Smooth muscle cell (in vitro differentiated cells): ENCODE data around the gene NOCT. TPM values are rescaled to one million over a fixed set of nuclear protein-coding genes. Genes with fewer than 3 reads are reported as not detected.
"Not testable (repeated sequence)": the region's sequence is repeated elsewhere in the genome, so short reads cannot be mapped to it uniquely, and the experiment has no call there.

Experiments
- DNase-seq: peaks from one replicate; lab custom pipeline; 2025; ENCODE audit not compliant: unreplicated experiment; lab: John Stamatoyannopoulos, UW
- H2AFZ ChIP-seq: fragments of 200-600 bp; sonication (generic); 2 replicates; pipeline ENCODE4 v1.6.0; 2016; ENCODE audit warnings: antibody characterized with exemption, low read depth, mild to moderate bottlenecking
- H3F3A ChIP-seq: fragments of 200-600 bp; sonication (generic); 2 replicates; pipeline ENCODE4 v1.6.0; 2017; ENCODE audit warnings: antibody characterized with exemption, low read depth
- H3K27ac ChIP-seq: fragments of 200-600 bp; sonication (generic); 2 replicates; pipeline ENCODE4 v1.5.1; 2016; ENCODE audit warnings: low read depth, mild to moderate bottlenecking
- H3K27me3 ChIP-seq: fragments of 200-600 bp; sonication (generic); 2 replicates; pipeline ENCODE4 v1.6.1; 2016; ENCODE audit warnings: low read depth, mild to moderate bottlenecking
- H3K36me3 ChIP-seq: fragments of 200-600 bp; sonication (generic); 2 replicates; pipeline ENCODE4 v1.5.1; 2016; ENCODE audit warnings: low read depth
- H3K4me1 ChIP-seq: fragments of 200-600 bp; sonication (generic); 2 replicates; pipeline ENCODE4 v1.5.1; 2016; ENCODE audit warnings: low read depth
- H3K4me2 ChIP-seq: fragments of 200-600 bp; sonication (generic); 2 replicates; pipeline ENCODE4 v1.6.0; 2016; ENCODE audit warnings: mild to moderate bottlenecking
- H3K4me3 ChIP-seq: fragments of 200-600 bp; sonication (generic); 2 replicates; pipeline ENCODE4 v1.5.1; 2016; ENCODE audit warnings: mild to moderate bottlenecking
- H3K79me2 ChIP-seq: fragments of 200-600 bp; sonication (generic); 2 replicates; pipeline ENCODE4 v1.6.0; 2016; ENCODE audit warnings: low read depth, mild to moderate bottlenecking
- H3K9ac ChIP-seq: fragments of 200-600 bp; sonication (generic); 2 replicates; pipeline ENCODE4 v1.6.0; 2016; ENCODE audit warnings: low read depth
- H3K9me3 ChIP-seq: fragments of 200-600 bp; sonication (generic); replicated peaks from 2 replicates; pipeline ENCODE4 v1.5.1; 2016; ENCODE audit warnings: low read depth
- H4K20me1 ChIP-seq: fragments of 200-600 bp; sonication (generic); 2 replicates; pipeline ENCODE4 v1.6.0; 2016; ENCODE audit warnings: low read depth
- CTCF ChIP-seq: fragments of 200-600 bp; sonication (generic); IDR thresholded peaks from 2 replicates; pipeline ENCODE4 v1.5.1; 2017; ENCODE audit warnings: borderline replicate concordance, mild to moderate bottlenecking, antibody characterized with exemption; ENCODE audit not compliant: insufficient read depth, poor library complexity, severe bottlenecking
- WGBS: methylation state at CpG from one replicate; pipeline ENCODE4 v1.1.7; 2016; ENCODE audit warnings: low lambda C conversion rate; 5-methylcytosine and 5-hydroxymethylcytosine counted together
- polyA plus RNA-seq: library from polyadenylated mRNA; unstranded; fragments of >200 nt; fragmentation: Nextera tagmentation; extraction: Ambion mirVana; gene quantifications from 2 replicates; pipeline ENCODE4 v1.2.1, GENCODE V29; 2016
- total RNA-seq: library from RNA; depleted of rRNA; stranded (reverse); fragments of >200 nt; gene quantifications from 2 replicates; pipeline ENCODE4 v1.2.3, GENCODE V29; 2014

Gene NOCT
- total and polyA plus RNA-seq, 2 experiments from 2014 or later = 6.7 to 33.4 TPM

GRCh38 chr4:139024686-139025085 lies 9.1 kb downstream of the NOCT start:
- no peak for DNase-seq
- H3F3A ChIP-seq = peaks cover 5% of the 10 kb centered on the region
- H3K4me3 ChIP-seq = no peak overlapping the region
- H3K4me2 ChIP-seq = no peak overlapping the region
- H3K79me2 ChIP-seq = peaks cover 97% of the 10 kb centered on the region
- peaks cover 97% of the 10 kb centered on the region for H4K20me1 ChIP-seq
- no peaks in the 10 kb centered on the region for H3K4me1 ChIP-seq
- peak overlapping the region; percentile 38 for H3K27ac ChIP-seq
- no peak overlapping the region for H2AFZ ChIP-seq
- no peak for TF ChIP-seq CTCF
- H3K27me3 ChIP-seq = no peaks in the 10 kb centered on the region
- no peaks in the 10 kb centered on the region for H3K9me3 ChIP-seq
- H3K36me3 ChIP-seq = no peaks in the 10 kb centered on the region
- no peak overlapping the region for H3K9ac ChIP-seq
- 90% methylated on average over 9 of the region's 9 CpGs for WGBS

- Histone ChIP-seq H4K20me1 (peaks cover 97% of the 10 kb centered on the region), H2AFZ (no peak overlapping the region), H3K36me3 (no peaks in the 10 kb centered on the region), H3K27ac (no peak overlapping the region), H3F3A (peaks cover 5% of the 10 kb centered on the region), H3K4me3 (no peak overlapping the region), H3K79me2 (peaks cover 97% of the 10 kb centered on the region), H3K4me1 (no peaks in the 10 kb centered on the region), H3K4me2 (no peak overlapping the region), H3K27me3 (no peaks in the 10 kb centered on the region), H3K9me3 (no peaks in the 10 kb centered on the region), H3K9ac (no peak overlapping the region)
- no peak for DNase-seq
- 100% methylated on average over 1 of the region's 1 CpG for WGBS
- TF ChIP-seq CTCF = no peak
These were observed 10.3 kb downstream of the NOCT start for GRCh38 chr4:139025841-139026240.

GRCh38 chr4:139027776-139028175 lies 12.2 kb downstream of the NOCT start:
- H3K4me1 ChIP-seq = no peaks in the 10 kb centered on the region
- no peaks in the 10 kb centered on the region for H3K36me3 ChIP-seq
- H3K9ac ChIP-seq = no peak overlapping the region
- H4K20me1 ChIP-seq = peaks cover 97% of the 10 kb centered on the region
- DNase-seq = no peak
- H3K27me3 ChIP-seq = no peaks in the 10 kb centered on the region
- no peaks in the 10 kb centered on the region for H3K9me3 ChIP-seq
- no peak overlapping the region for H3K4me3 ChIP-seq
- H3K27ac ChIP-seq = peak overlapping the region; percentile 19
- H3K79me2 ChIP-seq = peaks cover 96% of the 10 kb centered on the region
- H3F3A ChIP-seq = peaks cover 5% of the 10 kb centered on the region
- H3K4me2 ChIP-seq = no peak overlapping the region
- 93% methylated on average over 5 of the region's 5 CpGs for WGBS
- no peak overlapping the region for H2AFZ ChIP-seq
- no peak for TF ChIP-seq CTCF

- Histone ChIP-seq H3K9me3 (no peaks in the 10 kb centered on the region), H3K4me3 (no peak overlapping the region), H3K36me3 (no peaks in the 10 kb centered on the region), H4K20me1 (peaks cover 97% of the 10 kb centered on the region), H3F3A (peaks cover 5% of the 10 kb centered on the region), H3K27me3 (no peaks in the 10 kb centered on the region), H3K4me2 (no peak overlapping the region), H3K27ac (peak overlapping the region; percentile 19), H3K4me1 (no peaks in the 10 kb centered on the region), H3K79me2 (peaks cover 96% of the 10 kb centered on the region), H2AFZ (no peak overlapping the region), H3K9ac (no peak overlapping the region)
- no peak for TF ChIP-seq CTCF
- no peak for DNase-seq
- WGBS = 87% methylated on average over 11 of the region's 11 CpGs
These were observed 12.6 kb downstream of the NOCT start for GRCh38 chr4:139028191-139028661.

- not testable (repeated sequence) for H2AFZ ChIP-seq
These were observed 14.3 kb downstream of the NOCT start for GRCh38 chr4:139029866-139030363.

More at GRCh38 chr4:139029866-139030363, 14.3 kb downstream of the NOCT start:
- peaks cover 97% of the 10 kb centered on the region for H4K20me1 ChIP-seq
- not testable (repeated sequence) for H3K9ac ChIP-seq, DNase-seq, H3K36me3 ChIP-seq, H3F3A ChIP-seq, H3K9me3 ChIP-seq, H3K27ac ChIP-seq, H3K27me3 ChIP-seq, H3K4me2 ChIP-seq, H3K4me1 ChIP-seq, H3K4me3 ChIP-seq
- 88% methylated on average over 6 of the region's 6 CpGs for WGBS
- peaks cover 96% of the 10 kb centered on the region for H3K79me2 ChIP-seq
